Fibroblast of lung (primary cell): ENCODE data around the gene ABL2. TPM values are rescaled to one million over a fixed set of nuclear protein-coding genes. Genes with fewer than 3 reads are reported as not detected.

ENCODE experiments used
- DNase-seq, 2 donors: peaks; one replicate each; pipeline versions ENCODE4 v3.0.0 to v3.0.0-alpha.2; 2010; ENCODE audit warnings: low read depth in 2 of 2
- H2AFZ ChIP-seq: 2 replicates; pipeline ENCODE4 v1.5.1; 2012; ENCODE audit warnings: low read length, control low read depth, inconsistent platforms
- H3K27ac ChIP-seq: 2 replicates; pipeline ENCODE4 v1.5.1; 2011; ENCODE audit warnings: low read length, control low read depth; ENCODE audit not compliant: insufficient read depth
- H3K27me3 ChIP-seq: 2 replicates; pipeline ENCODE4 v1.5.1; 2011; ENCODE audit warnings: mild to moderate bottlenecking, low read length; ENCODE audit not compliant: control insufficient read depth, insufficient read depth
- H3K36me3 ChIP-seq: 2 replicates; pipeline ENCODE4 v1.5.1; 2011; ENCODE audit warnings: low read length; ENCODE audit not compliant: control insufficient read depth, insufficient read depth
- H3K4me1 ChIP-seq: 2 replicates; pipeline ENCODE4 v1.5.1; 2011; ENCODE audit warnings: low read length; ENCODE audit not compliant: control insufficient read depth, insufficient read depth; ENCODE audit errors: extremely low read depth
- H3K4me2 ChIP-seq: 2 replicates; pipeline ENCODE4 v1.5.1; 2011; ENCODE audit warnings: low read length, control low read depth; ENCODE audit not compliant: insufficient read depth; ENCODE audit errors: extremely low read depth
- H3K4me3 ChIP-seq, 4 experiments: fragments of 200-600 bp in 1 of 4; sonication (generic) in 1 of 4; replicated peaks in 1 of 4; 2 replicates each; pipeline ENCODE4 v1.5.1; 2011 to 2016; ENCODE audit warnings: low read length in 4 of 4, low read depth in 3 of 4, mild to moderate bottlenecking in 3 of 4, control low read depth in 2 of 4, inconsistent platforms in 1 of 4, mixed read lengths in 1 of 4; ENCODE audit not compliant: insufficient read depth in 1 of 4; ENCODE audit errors: control extremely low read depth in 1 of 4
- H3K79me2 ChIP-seq: 2 replicates; pipeline ENCODE4 v1.5.1; 2012; ENCODE audit warnings: mild to moderate bottlenecking, low read length, inconsistent platforms; ENCODE audit not compliant: control insufficient read depth, insufficient read depth
- H3K9ac ChIP-seq: 2 replicates; pipeline ENCODE4 v1.5.1; 2011; ENCODE audit warnings: mild to moderate bottlenecking, low read length, control low read depth; ENCODE audit not compliant: insufficient read depth
- H3K9me3 ChIP-seq: 2 replicates; pipeline ENCODE4 v1.5.1; 2012; ENCODE audit warnings: low read depth, low read length; ENCODE audit not compliant: control insufficient read depth, insufficient read depth
- H4K20me1 ChIP-seq: 2 replicates; pipeline ENCODE4 v1.5.1; 2011; ENCODE audit warnings: low read length; ENCODE audit not compliant: control insufficient read depth, insufficient read depth; ENCODE audit errors: extremely low read depth
- EZH2 ChIP-seq: IDR thresholded peaks from 2 replicates; pipeline ENCODE4 v1.5.1; 2012; ENCODE audit warnings: low read length, control low read depth, mild to moderate bottlenecking; ENCODE audit errors: missing control alignments
- polyA plus RNA-seq, 2 donors: library from polyadenylated mRNA; depleted of rRNA in 1 of 2; stranded (reverse) in 1 of 2; unstranded in 1 of 2; fragments of >200 nt; gene quantifications; 2 replicates each; pipeline ENCODE4 v1.2.1, GENCODE V29; 2011 to 2012; ENCODE audit warnings: missing spikeins in 1 of 2
- total RNA-seq: library from RNA; depleted of rRNA; stranded (reverse); fragments of >200 nt; gene quantifications from 2 replicates; pipeline ENCODE4 v1.2.1, GENCODE V29; 2014
- TF ChIP-seq, protein P1 (sequence below), 2 donors: IDR thresholded peaks in 1 of 2; conservative IDR thresholded peaks in 1 of 2; 1 replicate in 1 of 2; 2 replicates in 1 of 2; pipeline ENCODE4 v1.5.1; 2011 to 2012; ENCODE audit warnings: low read length in 2 of 2, control low read depth in 1 of 2, inconsistent platforms in 1 of 2, low read depth in 1 of 2, mild to moderate bottlenecking in 1 of 2

ABL2 gene
- total and polyA plus RNA-seq, 2 donors (not counting 1 experiment from before 2014, with no cell fraction given) = 36.1 to 85.4 TPM

DNA sequence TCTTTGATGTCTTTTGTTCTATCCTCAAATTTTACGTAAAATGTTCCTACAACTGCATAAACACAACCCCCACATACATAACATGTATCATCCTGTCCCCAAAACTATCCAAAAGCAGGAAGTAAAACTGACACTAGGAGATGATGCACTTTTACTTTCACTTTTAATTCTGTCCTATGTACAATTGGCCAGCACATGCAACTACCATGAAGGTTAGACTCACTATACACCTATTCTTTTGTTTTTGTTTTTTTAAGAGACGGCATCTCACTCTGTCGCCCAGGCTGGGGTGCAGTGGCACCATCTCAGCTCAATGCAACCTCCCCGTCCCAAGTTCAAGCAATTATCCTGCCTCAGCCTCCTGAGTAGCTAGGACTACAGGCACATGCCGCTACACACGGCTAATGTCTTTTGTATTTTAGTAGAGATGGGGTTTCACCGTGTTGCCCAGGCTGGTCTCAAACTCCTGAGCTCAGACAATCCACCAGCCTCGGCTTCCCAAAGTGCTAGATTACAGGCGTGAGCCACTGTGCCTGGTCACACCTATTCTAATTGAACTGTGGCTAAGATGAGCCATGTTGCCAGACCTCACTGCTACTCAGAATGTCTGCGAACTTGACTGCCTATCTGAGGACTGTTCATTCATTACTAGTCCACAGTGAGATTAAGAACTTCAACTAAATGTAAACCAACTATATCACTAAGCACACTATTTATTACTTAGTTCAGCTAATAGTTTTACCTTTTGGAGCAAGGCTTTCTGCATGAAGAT is 99.6 kb downstream of the ABL2 start:
- peak; percentile 36 to 45 for DNase-seq
- Histone ChIP-seq H3K36me3 (peaks cover 8% of the 10 kb centered on the region), H2AFZ (no peak overlapping the region), H3K4me1 (peaks cover 9% of the 10 kb centered on the region), H3K27me3 (no peaks in the 10 kb centered on the region), H3K9me3 (no peaks in the 10 kb centered on the region), H3K4me3 (peak overlapping the region in 2 of 4 experiments; percentile 13 to 15), H3K9ac (no peak overlapping the region), H3K27ac (peak overlapping the region; percentile 11), H3K4me2 (peak overlapping the region; percentile 30), H3K79me2 (peaks cover 82% of the 10 kb centered on the region), H4K20me1 (no peaks in the 10 kb centered on the region)
- TF ChIP-seq EZH2 = no peak
- TF ChIP-seq, protein P1, sequence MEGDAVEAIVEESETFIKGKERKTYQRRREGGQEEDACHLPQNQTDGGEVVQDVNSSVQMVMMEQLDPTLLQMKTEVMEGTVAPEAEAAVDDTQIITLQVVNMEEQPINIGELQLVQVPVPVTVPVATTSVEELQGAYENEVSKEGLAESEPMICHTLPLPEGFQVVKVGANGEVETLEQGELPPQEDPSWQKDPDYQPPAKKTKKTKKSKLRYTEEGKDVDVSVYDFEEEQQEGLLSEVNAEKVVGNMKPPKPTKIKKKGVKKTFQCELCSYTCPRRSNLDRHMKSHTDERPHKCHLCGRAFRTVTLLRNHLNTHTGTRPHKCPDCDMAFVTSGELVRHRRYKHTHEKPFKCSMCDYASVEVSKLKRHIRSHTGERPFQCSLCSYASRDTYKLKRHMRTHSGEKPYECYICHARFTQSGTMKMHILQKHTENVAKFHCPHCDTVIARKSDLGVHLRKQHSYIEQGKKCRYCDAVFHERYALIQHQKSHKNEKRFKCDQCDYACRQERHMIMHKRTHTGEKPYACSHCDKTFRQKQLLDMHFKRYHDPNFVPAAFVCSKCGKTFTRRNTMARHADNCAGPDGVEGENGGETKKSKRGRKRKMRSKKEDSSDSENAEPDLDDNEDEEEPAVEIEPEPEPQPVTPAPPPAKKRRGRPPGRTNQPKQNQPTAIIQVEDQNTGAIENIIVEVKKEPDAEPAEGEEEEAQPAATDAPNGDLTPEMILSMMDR (conservative IDR thresholded peaks at IDR 0.05 in 1 of 2, IDR thresholded peaks at IDR 0.05 in 1 of 2; ENCODE audit: low read depth in 1 of 2, low read length in 2 of 2) = no peak

DNA sequence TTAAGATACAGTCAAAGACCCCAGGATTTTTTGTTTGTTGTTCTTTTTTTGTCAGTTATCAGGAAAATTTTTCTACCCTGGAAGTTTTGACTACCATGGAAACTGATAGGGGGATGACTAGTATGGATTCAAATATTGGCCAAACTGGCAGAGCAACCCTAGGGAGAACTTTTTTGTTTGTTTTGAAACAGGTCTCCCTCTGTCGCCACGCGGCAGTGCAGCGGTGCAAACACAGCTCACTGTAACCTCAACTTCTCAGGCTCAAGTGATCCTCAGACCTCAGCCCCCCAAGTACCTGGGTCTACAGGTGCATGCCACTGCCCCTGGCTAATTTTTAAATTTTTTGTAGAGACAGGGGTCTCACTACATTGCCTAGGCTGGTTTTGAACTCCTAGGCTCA is 101.0 kb downstream of the ABL2 start:
- Histone ChIP-seq H3K79me2 (peaks cover 80% of the 10 kb centered on the region), H3K27ac (peak overlapping the region; percentile 63), H4K20me1 (no peaks in the 10 kb centered on the region), H3K9me3 (no peaks in the 10 kb centered on the region), H2AFZ (no peak overlapping the region), H3K4me2 (no peak overlapping the region), H3K36me3 (peaks cover 8% of the 10 kb centered on the region), H3K9ac (no peak overlapping the region), H3K27me3 (no peaks in the 10 kb centered on the region), H3K4me3 (no peak overlapping the region), H3K4me1 (peaks cover 9% of the 10 kb centered on the region)
- no peak for TF ChIP-seq EZH2
- TF ChIP-seq, protein P1 (conservative IDR thresholded peaks at IDR 0.05 in 1 of 2, IDR thresholded peaks at IDR 0.05 in 1 of 2; ENCODE audit: low read depth in 1 of 2, low read length in 2 of 2) = no peak
- DNase-seq = peak in 1 of 2 donors; percentile 31

DNA sequence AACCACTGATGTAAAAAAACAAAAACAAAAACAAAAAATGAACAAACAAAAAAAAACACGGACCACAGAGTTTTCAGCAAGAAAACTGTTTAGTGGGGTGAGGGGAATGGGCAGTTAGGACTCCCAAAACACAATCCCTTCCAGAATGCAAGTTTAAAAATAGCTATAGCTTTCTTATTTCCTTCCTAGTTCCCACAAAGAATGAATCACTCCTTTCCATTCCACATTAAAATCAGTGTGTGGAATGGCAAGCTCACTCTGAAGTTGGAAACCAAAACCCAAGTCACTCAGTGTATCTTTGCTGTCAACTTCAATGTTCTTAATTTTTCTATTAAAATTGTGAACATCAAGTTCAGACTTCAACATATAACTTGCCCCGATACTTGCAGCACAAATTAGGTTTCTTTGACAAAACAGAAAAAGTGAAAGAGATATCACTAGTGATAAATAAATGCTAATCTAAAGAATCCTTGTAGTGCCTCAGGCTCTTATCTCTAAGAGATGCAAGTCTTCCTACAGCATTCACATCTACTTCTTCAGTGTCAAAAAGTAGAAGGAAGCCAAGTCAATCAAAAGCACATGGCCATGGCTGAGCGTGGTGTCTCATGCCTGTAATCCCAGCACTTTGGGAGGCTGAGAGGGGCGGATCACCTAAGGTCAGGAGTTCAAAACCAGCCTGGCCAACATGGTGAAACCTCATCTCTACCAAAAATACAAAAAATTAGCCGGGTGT is 102.1 kb downstream of the ABL2 start:
- H3K4me2 ChIP-seq = peak overlapping the region; percentile 52
- peaks cover 8% of the 10 kb centered on the region for H3K36me3 ChIP-seq
- peak; percentile 39 to 79 for DNase-seq
- H3K79me2 ChIP-seq = peaks cover 74% of the 10 kb centered on the region
- H3K4me1 ChIP-seq = peaks cover 9% of the 10 kb centered on the region
- H3K9ac ChIP-seq = no peak overlapping the region
- no peak overlapping the region for H2AFZ ChIP-seq
- H3K4me3 ChIP-seq = no peak overlapping the region
- no peaks in the 10 kb centered on the region for H3K9me3 ChIP-seq
- H3K27me3 ChIP-seq = no peaks in the 10 kb centered on the region
- no peak for TF ChIP-seq EZH2
- TF ChIP-seq, protein P1 (conservative IDR thresholded peaks at IDR 0.05 in 1 of 2, IDR thresholded peaks at IDR 0.05 in 1 of 2; ENCODE audit: low read depth in 1 of 2, low read length in 2 of 2) = no peak
- peak overlapping the region; percentile 46 for H3K27ac ChIP-seq
- H4K20me1 ChIP-seq = no peaks in the 10 kb centered on the region
